PC-9 (cell line): ENCODE data around the gene NLN.

Source experiments
- EZH2 ChIP-seq: fragments of 200-600 bp; sonication (generic); IDR thresholded peaks from 2 replicates; pipeline ENCODE4 v1.8.0; 2017; ENCODE audit warnings: antibody characterized with exemption, low read depth
- TF ChIP-seq, protein P1 (sequence below): fragments of 200-600 bp; sonication (generic); conservative IDR thresholded peaks from 2 replicates; pipeline ENCODE4 v1.6.1; 2017; ENCODE audit warnings: mixed run types, antibody characterized with exemption, mild to moderate bottlenecking, moderate library complexity

GRCh38 chr5:65808818-65809217, 86.8 kb downstream of the NLN start:
- TF ChIP-seq, protein P1, sequence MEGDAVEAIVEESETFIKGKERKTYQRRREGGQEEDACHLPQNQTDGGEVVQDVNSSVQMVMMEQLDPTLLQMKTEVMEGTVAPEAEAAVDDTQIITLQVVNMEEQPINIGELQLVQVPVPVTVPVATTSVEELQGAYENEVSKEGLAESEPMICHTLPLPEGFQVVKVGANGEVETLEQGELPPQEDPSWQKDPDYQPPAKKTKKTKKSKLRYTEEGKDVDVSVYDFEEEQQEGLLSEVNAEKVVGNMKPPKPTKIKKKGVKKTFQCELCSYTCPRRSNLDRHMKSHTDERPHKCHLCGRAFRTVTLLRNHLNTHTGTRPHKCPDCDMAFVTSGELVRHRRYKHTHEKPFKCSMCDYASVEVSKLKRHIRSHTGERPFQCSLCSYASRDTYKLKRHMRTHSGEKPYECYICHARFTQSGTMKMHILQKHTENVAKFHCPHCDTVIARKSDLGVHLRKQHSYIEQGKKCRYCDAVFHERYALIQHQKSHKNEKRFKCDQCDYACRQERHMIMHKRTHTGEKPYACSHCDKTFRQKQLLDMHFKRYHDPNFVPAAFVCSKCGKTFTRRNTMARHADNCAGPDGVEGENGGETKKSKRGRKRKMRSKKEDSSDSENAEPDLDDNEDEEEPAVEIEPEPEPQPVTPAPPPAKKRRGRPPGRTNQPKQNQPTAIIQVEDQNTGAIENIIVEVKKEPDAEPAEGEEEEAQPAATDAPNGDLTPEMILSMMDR: no peak
- TF ChIP-seq EZH2: no peak
